IPS-20b (cell line): ENCODE results near the gene CACNA1H.

Experiments used
- H3K27ac ChIP-seq: one replicate; pipeline ENCODE4 v1.5.1; 2013; ENCODE audit warnings: low read length
- H3K27me3 ChIP-seq: 2 replicates; pipeline ENCODE4 v1.6.1; 2013; ENCODE audit warnings: mild to moderate bottlenecking, low read length, inconsistent platforms; ENCODE audit not compliant: insufficient read depth
- H3K36me3 ChIP-seq: 2 replicates; pipeline ENCODE4 v1.6.1; 2013; ENCODE audit warnings: low read depth, mild to moderate bottlenecking, inconsistent platforms, low read length, moderate library complexity; ENCODE audit not compliant: insufficient read depth
- H3K4me1 ChIP-seq: 2 replicates; pipeline ENCODE4 v1.6.1; 2013; ENCODE audit warnings: mild to moderate bottlenecking, control low read depth, inconsistent platforms, low read length, moderate library complexity; ENCODE audit not compliant: insufficient read depth
- H3K4me3 ChIP-seq: 2 replicates; pipeline ENCODE4 v1.5.1; 2013; ENCODE audit warnings: mild to moderate bottlenecking, low read length, inconsistent platforms
- H3K9ac ChIP-seq: 2 replicates; pipeline ENCODE4 v1.6.1; 2013; ENCODE audit warnings: low read depth, mild to moderate bottlenecking, inconsistent platforms, low read length, moderate library complexity
- H3K9me3 ChIP-seq: 2 replicates; pipeline ENCODE4 v1.6.1; 2013; ENCODE audit warnings: mild to moderate bottlenecking, low read depth, low read length, inconsistent platforms; ENCODE audit not compliant: insufficient read depth

CACNA1H gene

DNA sequence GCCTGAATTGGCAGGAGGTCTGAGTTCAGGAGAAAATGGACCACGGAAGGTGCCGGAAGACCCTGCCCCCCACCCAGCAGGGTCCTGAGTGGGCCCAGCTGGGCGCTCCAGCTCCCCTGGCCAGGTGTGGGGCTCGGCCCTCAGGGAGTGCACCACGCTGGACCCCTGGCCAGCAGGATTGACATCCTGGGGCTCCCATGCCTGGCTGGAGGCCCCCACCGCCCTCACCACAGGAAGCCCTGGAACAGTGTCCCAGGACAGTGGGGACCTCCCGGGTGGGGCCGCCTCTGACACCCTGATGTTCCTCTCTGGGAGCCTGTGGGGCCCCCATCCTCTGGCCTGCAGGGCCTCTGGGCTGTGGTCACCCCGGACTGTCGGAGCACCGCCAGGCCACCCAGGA lies 28.1 kb upstream of the CACNA1H start:
- H3K36me3 ChIP-seq: no peaks in the 10 kb centered on the region
- H3K9me3 ChIP-seq: no peaks in the 10 kb centered on the region
- no peak overlapping the region for H3K27ac ChIP-seq
- no peaks in the 10 kb centered on the region for H3K27me3 ChIP-seq
- no peak overlapping the region for H3K4me3 ChIP-seq
- H3K9ac ChIP-seq: no peak overlapping the region
- no peaks in the 10 kb centered on the region for H3K4me1 ChIP-seq

DNA sequence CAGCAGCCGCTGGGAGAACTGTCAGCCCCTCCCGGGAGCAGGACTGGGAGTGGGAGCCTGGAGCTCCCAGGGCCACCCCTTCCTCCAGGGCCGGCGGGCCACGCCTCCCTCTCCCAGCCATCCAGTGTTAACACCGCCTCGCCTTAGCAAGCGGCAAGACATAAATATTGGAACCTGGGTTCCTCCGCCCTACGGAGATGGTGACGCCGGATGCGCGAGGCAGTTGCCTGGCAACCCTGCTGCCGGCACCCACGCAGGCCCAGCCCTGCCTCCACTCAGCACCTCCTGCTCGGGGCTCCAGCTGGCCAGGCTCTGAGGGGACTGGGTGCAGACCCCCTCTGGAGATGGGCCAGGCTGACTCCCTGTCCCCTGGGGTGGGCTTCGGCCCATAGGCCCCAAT lies 27.4 kb upstream of the CACNA1H start:
- H3K27ac ChIP-seq: no peak overlapping the region
- no peaks in the 10 kb centered on the region for H3K36me3 ChIP-seq
- H3K9ac ChIP-seq: no peak overlapping the region
- no peak overlapping the region for H3K4me3 ChIP-seq
- no peaks in the 10 kb centered on the region for H3K4me1 ChIP-seq
- no peaks in the 10 kb centered on the region for H3K9me3 ChIP-seq
- H3K27me3 ChIP-seq: no peaks in the 10 kb centered on the region

DNA sequence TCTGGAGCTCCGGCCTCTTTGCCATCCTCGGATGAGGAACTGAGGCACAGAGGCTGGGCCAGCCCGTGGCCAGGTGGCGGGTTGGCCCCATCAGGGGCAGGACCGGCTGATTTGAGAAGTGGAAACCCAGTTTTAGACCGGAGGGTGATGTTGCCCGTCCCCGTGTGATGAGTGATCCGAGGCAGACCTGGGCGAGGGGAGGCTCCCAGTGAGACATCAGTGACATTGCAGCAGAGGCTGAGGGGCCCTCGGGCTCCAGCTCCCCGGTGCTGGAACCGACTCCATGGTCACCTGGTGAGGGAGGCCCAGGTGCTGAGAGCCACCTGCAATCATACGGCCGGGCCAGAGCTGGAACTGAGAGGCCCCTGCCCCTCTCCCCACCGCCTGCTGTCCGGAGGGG lies 26.9 kb upstream of the CACNA1H start:
- H3K27me3 ChIP-seq: no peaks in the 10 kb centered on the region
- H3K27ac ChIP-seq: no peak overlapping the region
- H3K36me3 ChIP-seq: no peaks in the 10 kb centered on the region
- no peaks in the 10 kb centered on the region for H3K9me3 ChIP-seq
- H3K4me3 ChIP-seq: no peak overlapping the region
- H3K9ac ChIP-seq: no peak overlapping the region
- no peaks in the 10 kb centered on the region for H3K4me1 ChIP-seq

DNA sequence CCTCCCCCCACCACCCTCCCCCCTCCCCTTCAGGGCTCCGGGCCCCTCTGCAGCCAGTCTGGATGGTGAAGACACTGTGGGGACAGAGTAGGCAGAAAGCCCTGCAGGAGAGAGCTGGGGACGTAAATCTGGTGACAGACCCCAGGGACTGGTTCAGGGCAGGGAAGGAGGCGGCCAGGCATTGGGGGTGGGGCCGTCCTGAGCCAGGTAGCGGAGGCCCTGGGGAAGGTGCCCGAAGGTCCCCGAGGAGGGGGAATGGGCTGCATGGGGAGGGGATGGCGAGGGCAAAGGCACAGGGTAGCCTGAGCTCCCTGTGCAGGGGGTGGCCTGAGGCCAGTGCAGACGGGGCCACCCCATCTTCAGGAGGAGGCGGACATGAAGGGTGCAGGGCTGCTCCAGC lies 26.3 kb upstream of the CACNA1H start:
- H3K9me3 ChIP-seq: no peaks in the 10 kb centered on the region
- H3K4me3 ChIP-seq: no peak overlapping the region
- no peak overlapping the region for H3K9ac ChIP-seq
- H3K36me3 ChIP-seq: no peaks in the 10 kb centered on the region
- no peak overlapping the region for H3K27ac ChIP-seq
- no peaks in the 10 kb centered on the region for H3K4me1 ChIP-seq
- H3K27me3 ChIP-seq: no peaks in the 10 kb centered on the region

DNA sequence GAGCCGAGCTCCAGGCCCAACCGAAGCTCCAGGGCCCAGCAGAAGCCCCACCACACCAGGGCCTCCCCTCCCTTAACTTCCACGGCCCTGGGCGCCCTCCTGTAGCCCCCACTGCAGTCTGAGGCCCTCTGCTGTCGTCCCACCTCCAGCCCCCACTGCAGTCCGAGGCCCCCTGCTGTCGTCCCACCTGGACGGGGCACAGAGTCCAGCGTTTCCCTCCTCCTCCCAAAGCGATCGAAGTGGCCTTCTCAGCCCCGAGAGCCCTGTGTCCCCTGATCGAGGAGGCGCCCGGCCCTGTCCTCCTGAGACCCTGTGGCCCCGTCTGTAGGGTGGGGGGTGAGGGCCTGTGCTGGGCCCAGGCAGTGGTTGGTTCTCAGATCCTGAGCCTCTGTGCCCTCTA lies 25.8 kb upstream of the CACNA1H start:
- Histone ChIP-seq H3K27me3 (no peaks in the 10 kb centered on the region), H3K9me3 (no peaks in the 10 kb centered on the region), H3K9ac (no peak overlapping the region), H3K4me3 (no peak overlapping the region), H3K4me1 (no peaks in the 10 kb centered on the region), H3K27ac (no peak overlapping the region), H3K36me3 (no peaks in the 10 kb centered on the region)

DNA sequence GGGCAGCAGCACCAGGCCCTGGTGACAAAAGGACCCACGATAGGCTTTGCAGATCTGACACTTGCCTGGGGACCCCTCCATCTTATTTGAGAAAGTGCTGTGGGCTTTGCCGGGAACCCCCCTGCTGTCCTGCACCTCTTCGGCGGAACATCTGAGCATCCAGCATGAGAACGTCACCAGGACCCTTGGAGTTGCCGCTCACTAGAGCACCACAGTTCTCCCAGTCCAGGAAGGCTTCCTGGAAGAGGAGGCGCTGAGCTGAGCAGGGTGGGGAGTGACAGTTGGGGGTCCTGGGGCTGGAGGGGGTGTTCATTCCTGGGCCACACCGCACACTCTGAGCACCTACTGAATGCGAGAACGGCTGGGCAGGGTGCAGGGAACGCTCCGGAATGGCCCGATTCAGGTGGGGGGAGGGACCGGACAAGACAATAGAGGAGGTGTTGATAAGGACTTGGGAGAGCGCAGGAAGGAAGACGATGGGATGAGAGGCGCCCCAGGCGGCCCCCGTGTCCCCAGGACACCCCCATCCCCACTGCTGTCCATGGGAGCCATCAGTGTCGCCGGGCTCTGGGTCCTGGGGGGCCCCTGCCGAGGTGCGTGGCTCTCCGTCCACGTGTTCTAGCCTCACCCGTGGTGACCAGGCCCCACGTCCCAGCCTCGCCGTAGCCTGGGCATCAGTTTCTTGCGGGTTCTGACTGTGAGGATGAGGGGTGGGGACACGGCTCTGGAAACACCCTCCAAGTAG lies 24.8 kb upstream of the CACNA1H start:
- no peak overlapping the region for H3K4me3 ChIP-seq
- H3K9ac ChIP-seq: no peak overlapping the region
- H3K9me3 ChIP-seq: no peaks in the 10 kb centered on the region
- H3K27ac ChIP-seq: no peak overlapping the region
- no peaks in the 10 kb centered on the region for H3K36me3 ChIP-seq
- no peaks in the 10 kb centered on the region for H3K4me1 ChIP-seq
- H3K27me3 ChIP-seq: no peaks in the 10 kb centered on the region

DNA sequence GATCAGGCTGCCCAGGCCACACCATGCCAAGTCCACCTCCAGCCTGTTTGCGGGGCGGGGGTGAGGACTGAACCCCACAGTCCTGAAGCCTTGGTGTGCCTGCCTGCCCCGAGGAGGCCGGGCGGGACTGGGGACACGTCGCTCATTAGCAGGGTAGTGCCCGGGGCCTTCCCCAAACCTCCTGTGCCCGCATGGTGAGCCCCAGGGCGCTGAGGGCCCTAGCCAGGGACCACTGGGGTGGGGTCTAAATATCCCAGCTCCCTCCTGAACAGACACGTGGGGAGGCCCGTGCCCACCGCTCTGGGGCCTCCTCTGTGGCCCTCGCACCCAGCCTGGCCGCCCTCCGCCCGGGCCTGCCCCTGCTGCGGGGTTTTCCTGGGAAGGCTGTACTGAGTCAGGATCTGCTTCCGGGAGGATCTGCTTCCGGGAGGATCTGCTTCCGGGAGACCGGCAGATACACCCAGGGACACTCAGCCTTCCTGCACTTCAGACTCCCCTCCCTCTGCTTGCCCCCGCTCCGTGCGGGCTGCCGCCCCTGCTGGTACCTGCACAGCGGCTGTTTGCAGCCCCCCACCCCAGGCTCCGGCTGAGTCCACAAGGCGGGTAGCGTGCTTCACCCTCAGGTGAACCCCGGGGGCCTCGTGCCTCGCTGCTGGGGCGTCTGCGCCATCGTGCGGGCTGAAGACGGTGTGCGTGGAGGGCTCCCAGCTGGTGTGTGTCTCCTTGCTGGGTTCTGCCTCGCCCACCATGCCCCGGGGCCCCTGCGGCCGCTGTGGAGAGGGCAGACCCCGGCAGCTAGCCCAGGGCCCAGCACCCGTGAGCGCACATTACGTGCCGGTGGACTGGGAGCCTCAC lies 23.6 kb upstream of the CACNA1H start:
- Histone ChIP-seq H3K4me1 (no peaks in the 10 kb centered on the region), H3K27me3 (no peaks in the 10 kb centered on the region)

DNA sequence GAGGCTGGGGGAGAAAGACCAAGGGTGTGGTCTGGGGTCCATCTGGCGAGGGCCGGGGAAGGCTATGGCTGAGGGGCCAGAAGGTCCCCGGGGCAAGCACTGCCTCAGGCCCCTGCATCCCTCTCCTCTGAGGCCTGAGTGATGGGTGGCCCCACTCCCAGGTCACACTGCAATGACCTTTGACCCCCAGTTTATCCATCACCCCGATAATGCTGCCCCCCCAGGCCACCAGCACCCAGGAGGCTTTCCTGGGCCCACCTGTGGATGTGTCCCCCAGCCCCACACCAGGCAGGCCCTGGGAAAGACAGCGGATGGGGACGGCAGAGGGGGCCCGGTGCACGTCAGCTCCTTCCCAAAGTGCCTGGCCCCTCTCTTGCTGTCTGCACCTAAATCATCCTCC lies 22.5 kb upstream of the CACNA1H start:
- H3K9ac ChIP-seq: no peak overlapping the region
- H3K27me3 ChIP-seq: no peaks in the 10 kb centered on the region
- H3K36me3 ChIP-seq: no peaks in the 10 kb centered on the region
- H3K9me3 ChIP-seq: no peaks in the 10 kb centered on the region
- no peak overlapping the region for H3K4me3 ChIP-seq
- H3K4me1 ChIP-seq: no peaks in the 10 kb centered on the region
- no peak overlapping the region for H3K27ac ChIP-seq

More for the DNA sequence above, 23.6 kb upstream of the CACNA1H start:
- Histone ChIP-seq H3K9ac (no peak overlapping the region), H3K4me3 (no peak overlapping the region), H3K9me3 (no peaks in the 10 kb centered on the region), H3K27ac (no peak overlapping the region), H3K36me3 (no peaks in the 10 kb centered on the region)

DNA sequence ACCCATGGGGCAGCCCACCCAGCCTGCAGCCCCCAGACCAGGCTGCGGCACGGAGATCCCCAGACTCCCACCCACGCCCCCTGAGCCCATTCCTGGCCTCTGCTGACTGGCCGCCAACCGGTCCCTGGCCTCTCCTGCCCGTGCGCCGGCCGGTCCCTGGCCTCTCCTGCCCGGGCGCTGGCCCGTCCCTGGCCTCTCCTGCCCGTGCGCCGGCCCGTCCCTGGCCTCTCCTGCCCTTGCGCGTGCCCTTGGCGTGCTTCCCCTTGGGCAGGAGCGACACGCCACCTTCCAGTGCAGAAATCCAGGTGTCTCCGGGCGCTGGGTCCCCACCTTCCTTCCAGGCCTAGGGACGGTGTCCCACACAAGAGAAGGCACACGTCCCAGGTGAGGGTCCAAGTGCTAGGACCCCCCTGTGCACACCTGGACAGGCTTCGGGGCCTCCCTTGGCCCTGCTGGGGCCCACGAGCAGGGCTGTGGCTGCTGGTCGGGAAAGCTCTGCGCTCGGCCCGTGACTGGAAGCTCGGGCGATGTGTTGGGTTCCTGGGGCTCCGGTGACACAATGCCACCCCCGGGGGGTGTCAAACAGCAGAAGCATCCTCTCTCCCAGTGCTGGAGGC lies 21.4 kb upstream of the CACNA1H start:
- no peak overlapping the region for H3K27ac ChIP-seq
- no peak overlapping the region for H3K9ac ChIP-seq
- no peaks in the 10 kb centered on the region for H3K36me3 ChIP-seq
- no peak overlapping the region for H3K4me3 ChIP-seq
- no peaks in the 10 kb centered on the region for H3K27me3 ChIP-seq
- H3K4me1 ChIP-seq: no peaks in the 10 kb centered on the region
- H3K9me3 ChIP-seq: no peaks in the 10 kb centered on the region

DNA sequence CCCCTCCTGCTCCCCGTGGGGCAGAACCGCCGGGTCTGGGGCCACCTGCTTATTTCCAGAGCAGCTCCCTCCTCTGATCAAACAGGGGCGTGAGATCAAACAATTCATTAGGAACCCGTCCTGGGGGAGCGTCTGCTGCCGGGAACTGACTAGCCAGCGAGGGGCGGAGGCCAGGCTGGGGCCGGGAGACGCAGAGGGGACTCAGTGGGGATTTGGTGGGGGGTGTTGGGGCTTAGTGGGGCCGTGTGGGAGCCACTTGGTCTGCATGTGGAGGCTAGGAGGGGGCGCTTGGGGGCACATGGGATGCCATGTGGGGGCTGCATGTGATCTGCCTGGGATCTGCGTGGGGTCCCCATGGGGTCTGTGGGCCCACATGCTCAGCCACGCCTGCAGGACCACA lies 20.5 kb upstream of the CACNA1H start:
- H3K9ac ChIP-seq: no peak overlapping the region
- no peaks in the 10 kb centered on the region for H3K9me3 ChIP-seq
- H3K36me3 ChIP-seq: no peaks in the 10 kb centered on the region
- H3K27ac ChIP-seq: no peak overlapping the region
- H3K4me1 ChIP-seq: no peaks in the 10 kb centered on the region
- H3K27me3 ChIP-seq: no peaks in the 10 kb centered on the region
- no peak overlapping the region for H3K4me3 ChIP-seq

DNA sequence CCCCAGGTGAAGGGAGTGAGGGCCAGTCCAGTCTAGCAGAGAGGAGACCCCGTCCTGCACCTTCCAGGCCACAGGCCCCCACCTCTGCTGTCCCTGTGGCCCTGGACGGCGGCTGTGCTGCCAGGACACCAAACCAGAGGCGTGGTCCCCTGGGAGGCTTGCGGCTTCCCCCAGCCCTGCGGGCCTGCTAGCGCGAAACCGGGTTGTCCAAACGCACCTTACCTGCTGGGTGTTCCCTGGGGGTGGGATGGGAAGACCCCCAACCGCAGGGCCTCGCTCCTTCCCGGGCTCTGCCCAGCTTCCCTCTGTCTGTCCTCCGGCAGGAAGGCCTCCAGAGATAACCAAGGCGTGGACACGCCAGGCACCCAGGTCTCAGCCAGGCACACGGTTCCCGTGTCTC lies 19.6 kb upstream of the CACNA1H start:
- no peaks in the 10 kb centered on the region for H3K27me3 ChIP-seq
- H3K27ac ChIP-seq: no peak overlapping the region
- no peak overlapping the region for H3K9ac ChIP-seq
- no peaks in the 10 kb centered on the region for H3K4me1 ChIP-seq
- no peaks in the 10 kb centered on the region for H3K9me3 ChIP-seq
- no peaks in the 10 kb centered on the region for H3K36me3 ChIP-seq
- H3K4me3 ChIP-seq: no peak overlapping the region
